ENCODE measurements around the gene CARNS1. TPM values are rescaled to one million over a fixed set of nuclear protein-coding genes. Genes with fewer than 3 reads are reported as not detected.

Gene CARNS1
- total and polyA plus RNA-seq, 3 donors from 2014 or later, result 0.74 to 1.6 (median 1.3) TPM

DNA sequence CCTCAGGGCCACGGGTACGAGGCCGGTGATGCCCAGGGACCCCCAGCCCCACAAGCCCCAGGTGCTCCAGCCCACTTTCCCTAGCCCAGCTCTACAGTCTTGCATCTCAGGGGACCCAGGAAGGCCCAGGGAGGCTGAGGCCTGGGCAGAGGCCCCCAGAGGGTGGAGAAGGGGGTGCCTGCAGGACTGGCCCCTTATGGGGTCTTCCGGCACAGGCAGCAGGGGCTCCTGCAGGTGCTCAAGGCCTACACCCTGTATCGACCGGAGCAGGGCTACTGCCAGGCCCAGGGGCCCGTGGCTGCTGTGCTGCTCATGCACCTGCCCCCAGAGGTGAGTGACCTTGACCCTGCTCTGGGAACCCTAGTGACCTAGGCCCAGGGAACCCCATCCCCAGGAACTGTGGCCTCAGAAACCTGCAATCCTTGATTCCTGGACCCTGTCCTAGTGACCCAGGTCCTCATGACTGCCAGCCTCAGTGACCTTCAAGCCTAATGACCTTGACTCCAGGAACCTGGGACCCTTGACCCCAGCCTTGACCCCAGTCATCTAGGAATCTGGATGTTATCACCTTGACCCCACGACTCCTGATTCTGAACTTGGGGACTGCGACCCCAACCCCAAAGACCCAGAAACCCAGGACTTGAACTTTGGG is 9.7 kb upstream of the CARNS1 start:
- Histone ChIP-seq H3K27me3 (no peaks in the 10 kb centered on the region), H3K27ac (no peak overlapping the region), H3K36me3 (ENCODE audit: low read depth, missing control alignments) (no peaks in the 10 kb centered on the region), H3K4me1 (peaks cover 8% of the 10 kb centered on the region), H3K4me3 (no peak overlapping the region), H3K9me3 (no peaks in the 10 kb centered on the region)
- TF ChIP-seq POLR2A (IDR thresholded peaks at IDR 0.05), result no peak
- TF ChIP-seq, protein P1, sequence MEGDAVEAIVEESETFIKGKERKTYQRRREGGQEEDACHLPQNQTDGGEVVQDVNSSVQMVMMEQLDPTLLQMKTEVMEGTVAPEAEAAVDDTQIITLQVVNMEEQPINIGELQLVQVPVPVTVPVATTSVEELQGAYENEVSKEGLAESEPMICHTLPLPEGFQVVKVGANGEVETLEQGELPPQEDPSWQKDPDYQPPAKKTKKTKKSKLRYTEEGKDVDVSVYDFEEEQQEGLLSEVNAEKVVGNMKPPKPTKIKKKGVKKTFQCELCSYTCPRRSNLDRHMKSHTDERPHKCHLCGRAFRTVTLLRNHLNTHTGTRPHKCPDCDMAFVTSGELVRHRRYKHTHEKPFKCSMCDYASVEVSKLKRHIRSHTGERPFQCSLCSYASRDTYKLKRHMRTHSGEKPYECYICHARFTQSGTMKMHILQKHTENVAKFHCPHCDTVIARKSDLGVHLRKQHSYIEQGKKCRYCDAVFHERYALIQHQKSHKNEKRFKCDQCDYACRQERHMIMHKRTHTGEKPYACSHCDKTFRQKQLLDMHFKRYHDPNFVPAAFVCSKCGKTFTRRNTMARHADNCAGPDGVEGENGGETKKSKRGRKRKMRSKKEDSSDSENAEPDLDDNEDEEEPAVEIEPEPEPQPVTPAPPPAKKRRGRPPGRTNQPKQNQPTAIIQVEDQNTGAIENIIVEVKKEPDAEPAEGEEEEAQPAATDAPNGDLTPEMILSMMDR (IDR thresholded peaks at IDR 0.05), result no peak
- intact Hi-C loops (cut with DNase I; ENCODE audit: low total_unique reads), result loop anchor here (10.0 kb wide), 1 partner anchor 79 kb away; the partner anchor contains the start of gene AIP
- WGBS, 2 donors, result 88% methylated on average over 9 of the region's 9 CpGs; no CpG with 5 or more reads in 1 of the 2 donors
- DNase-seq, result no peak

DNA sequence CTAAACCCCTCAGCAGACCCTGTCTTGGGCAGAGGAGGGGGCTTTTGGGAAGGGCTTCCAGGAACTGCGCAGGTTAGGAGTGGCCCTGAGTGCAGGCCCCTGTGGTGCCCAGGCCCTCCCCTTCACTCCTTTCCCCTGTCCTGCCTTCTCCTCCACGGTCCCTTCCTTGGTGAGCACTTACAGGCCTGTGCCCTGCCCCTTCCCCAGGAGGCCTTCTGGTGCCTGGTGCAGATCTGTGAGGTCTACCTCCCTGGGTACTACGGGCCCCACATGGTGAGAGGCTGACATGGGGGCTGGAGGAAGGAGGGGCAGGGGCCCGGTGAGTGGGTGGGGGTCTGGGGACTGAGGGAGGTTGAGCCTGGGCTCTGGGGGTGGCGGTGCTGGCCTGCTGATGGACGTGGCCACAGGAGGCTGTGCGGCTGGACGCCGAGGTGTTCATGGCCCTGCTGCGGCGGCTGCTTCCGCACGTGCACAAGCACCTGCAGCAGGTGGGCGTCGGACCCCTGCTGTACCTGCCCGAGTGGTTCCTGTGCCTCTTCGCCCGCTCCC is 9.0 kb upstream of the CARNS1 start:
- no peak overlapping the region for H3K4me3 ChIP-seq
- no peak overlapping the region for H3K27ac ChIP-seq
- TF ChIP-seq, protein P1 (IDR thresholded peaks at IDR 0.05), result no peak
- no peak for TF ChIP-seq POLR2A (IDR thresholded peaks at IDR 0.05)
- H3K27me3 ChIP-seq, result no peaks in the 10 kb centered on the region
- H3K4me1 ChIP-seq, result peaks cover 5% of the 10 kb centered on the region
- H3K36me3 ChIP-seq (ENCODE audit: low read depth, missing control alignments), result no peaks in the 10 kb centered on the region
- no peak for DNase-seq
- intact Hi-C loops (cut with DNase I; ENCODE audit: low total_unique reads), result loop anchor here (10.0 kb wide), 1 partner anchor 78 kb away; the partner anchor contains the start of gene AIP
- 78 to 81% methylated on average over 7 to 18 of the region's 18 CpGs for WGBS, 2 donors
- H3K9me3 ChIP-seq, result no peaks in the 10 kb centered on the region

DNA sequence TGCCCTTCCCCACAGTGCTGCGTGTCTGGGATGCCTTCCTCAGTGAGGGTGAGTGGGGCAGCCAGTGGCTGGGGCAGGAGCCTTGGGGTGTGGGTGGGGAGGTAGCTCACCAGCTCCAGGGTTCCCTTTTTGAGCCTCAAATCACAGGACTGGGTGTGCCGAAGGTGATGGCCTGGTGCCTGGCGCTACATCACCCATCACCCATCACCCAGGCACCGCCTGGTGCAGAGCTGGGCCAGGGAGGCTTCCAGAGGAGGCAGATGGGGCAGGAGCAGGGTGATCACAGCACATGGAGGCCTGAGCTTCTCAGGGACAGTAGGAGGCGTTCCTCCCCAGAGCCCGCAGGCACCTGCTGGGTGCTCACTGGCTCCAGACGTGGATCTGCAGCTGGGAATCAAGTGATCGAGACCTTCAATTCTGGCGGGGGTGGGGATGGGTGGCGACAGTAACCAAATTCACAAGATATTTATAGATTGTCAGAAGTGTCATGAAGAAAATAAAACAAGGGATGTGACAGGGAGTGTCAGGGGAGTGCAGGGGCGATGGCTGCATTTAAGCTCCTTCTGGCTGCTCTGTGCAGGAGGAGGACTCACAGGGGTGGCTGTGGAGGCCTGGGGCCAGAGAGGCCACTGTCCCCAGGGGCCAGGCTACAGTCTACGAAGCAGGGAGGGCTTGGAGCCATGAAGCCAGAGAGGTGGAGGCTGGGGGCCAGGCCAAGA is 8.3 kb upstream of the CARNS1 start:
- Histone ChIP-seq H3K4me3 (no peak overlapping the region), H3K27me3 (no peaks in the 10 kb centered on the region), H3K36me3 (ENCODE audit: low read depth, missing control alignments) (no peaks in the 10 kb centered on the region), H3K9me3 (no peaks in the 10 kb centered on the region), H3K4me1 (peaks cover 3% of the 10 kb centered on the region), H3K27ac (no peak overlapping the region)
- WGBS, 2 donors, result 35 to 46% methylated on average over 8 to 12 of the region's 12 CpGs
- no peak for DNase-seq
- intact Hi-C loops (cut with DNase I; ENCODE audit: low total_unique reads), result loop anchor here (10.0 kb wide), 1 partner anchor 78 kb away; the partner anchor contains the start of gene AIP
- TF ChIP-seq, protein P1 (IDR thresholded peaks at IDR 0.05), result no peak
- TF ChIP-seq POLR2A (IDR thresholded peaks at IDR 0.05), result no peak

DNA sequence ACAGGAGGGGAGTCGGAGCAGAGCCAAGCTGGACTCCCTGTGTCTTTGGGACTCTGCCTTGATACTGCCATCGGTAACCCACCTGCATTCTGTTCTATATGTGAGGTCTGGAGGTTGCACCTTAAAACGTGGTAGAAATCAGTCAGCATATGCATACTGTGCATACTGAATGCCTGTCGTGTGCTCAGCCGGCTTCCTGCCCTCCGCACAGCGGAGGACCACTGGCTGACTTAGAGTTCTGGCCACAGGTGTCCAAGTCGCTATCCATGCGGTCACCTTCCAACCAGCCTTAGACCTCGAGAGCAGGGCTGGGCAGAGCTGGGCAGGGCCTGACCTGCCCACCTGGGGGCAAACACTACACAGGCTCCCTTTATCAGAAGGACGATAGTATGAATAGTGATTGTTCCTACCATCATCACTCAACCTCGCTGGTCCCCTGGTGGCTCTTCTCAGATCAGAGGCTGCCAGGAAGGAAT is 7.8 kb upstream of the CARNS1 start:
- Histone ChIP-seq H3K36me3 (ENCODE audit: low read depth, missing control alignments) (no peaks in the 10 kb centered on the region), H3K9me3 (no peaks in the 10 kb centered on the region), H3K27ac (no peak overlapping the region), H3K4me3 (no peak overlapping the region), H3K4me1 (peaks cover 1% of the 10 kb centered on the region), H3K27me3 (no peaks in the 10 kb centered on the region)
- intact Hi-C loops (cut with DNase I; ENCODE audit: low total_unique reads), result loop anchor here (10.0 kb wide), 1 partner anchor 77 kb away; the partner anchor contains the start of gene AIP
- no peak for DNase-seq
- WGBS, 2 donors, result 53 to 62% methylated on average over 6 to 12 of the region's 12 CpGs
- no peak for TF ChIP-seq POLR2A (IDR thresholded peaks at IDR 0.05)

Measured in testis (tissue), 3 donors.